ENCODE results near the gene IRX6.

IRX6 gene

GRCh38 chr16:55331648-55332185 is 7.7 kb downstream of the IRX6 start:
- no peak for DNase-seq (ENCODE audit: low read depth, low spot score)
- no peak for TF ChIP-seq CTCF (IDR thresholded peaks at IDR 0.05; ENCODE audit: insufficient read depth, low read length, missing control alignments)
- POLR2A ChIA-PET: no interaction called here
- CTCF ChIA-PET: no interaction called here
- no peak overlapping the region for H3K4me3 ChIP-seq (ENCODE audit: low read depth, low read length)

GRCh38 chr16:55333684-55334083 is 9.7 kb downstream of the IRX6 start:
- ChIA-PET POLR2A (no interaction called here), CTCF (no interaction called here)
- DNase-seq (ENCODE audit: low read depth, low spot score): no peak
- no peak for TF ChIP-seq CTCF (IDR thresholded peaks at IDR 0.05; ENCODE audit: insufficient read depth, low read length, missing control alignments)
- H3K4me3 ChIP-seq (ENCODE audit: low read depth, low read length): no peak overlapping the region

- no peak overlapping the region for H3K4me3 ChIP-seq (ENCODE audit: low read depth, low read length)
- no peak for TF ChIP-seq CTCF (IDR thresholded peaks at IDR 0.05; ENCODE audit: insufficient read depth, low read length, missing control alignments)
- no peak for DNase-seq (ENCODE audit: low read depth, low spot score)
- POLR2A ChIA-PET: no interaction called here
- CTCF ChIA-PET: interaction anchor here (0.8 kb wide), 1 partner anchor 9 kb away, joined by 3 read pairs; no protein-coding TSS in a partner anchor
Measured at GRCh38 chr16:55338646-55339045, 14.6 kb downstream of the IRX6 start.

- DNase-seq (ENCODE audit: low read depth, low spot score): no peak
- ChIA-PET POLR2A (no interaction called here), CTCF (no interaction called here)
- H3K4me3 ChIP-seq (ENCODE audit: low read depth, low read length): no peak overlapping the region
- no peak for TF ChIP-seq CTCF (IDR thresholded peaks at IDR 0.05; ENCODE audit: insufficient read depth, low read length, missing control alignments)
Measured at GRCh38 chr16:55340445-55340844, 16.4 kb downstream of the IRX6 start.

- H3K4me3 ChIP-seq (ENCODE audit: low read depth, low read length): no peak overlapping the region
- TF ChIP-seq CTCF (IDR thresholded peaks at IDR 0.05; ENCODE audit: insufficient read depth, low read length, missing control alignments): no peak
- POLR2A ChIA-PET: no interaction called here
- no peak for DNase-seq (ENCODE audit: low read depth, low spot score)
- CTCF ChIA-PET: no interaction called here
Measured at GRCh38 chr16:55341681-55342080, 17.7 kb downstream of the IRX6 start.

GRCh38 chr16:55346475-55346874 is 22.5 kb downstream of the IRX6 start:
- ChIA-PET POLR2A (no interaction called here), CTCF (no interaction called here)
- DNase-seq (ENCODE audit: low read depth, low spot score): no peak
- no peak overlapping the region for H3K4me3 ChIP-seq (ENCODE audit: low read depth, low read length)
- no peak for TF ChIP-seq CTCF (IDR thresholded peaks at IDR 0.05; ENCODE audit: insufficient read depth, low read length, missing control alignments)
